Keratinocyte (primary cell): ENCODE results near the gene HSH2D. TPM values are rescaled to one million over a fixed set of nuclear protein-coding genes. Genes with fewer than 3 reads are reported as not detected.

ENCODE experiments used
- DNase-seq: peaks from one replicate; pipeline ENCODE4 v3.0.0-alpha.2; 2011; ENCODE audit warnings: low read depth, missing footprints, low spot score
- FAIRE-seq: peaks from 2 replicates; lab custom pipeline; 2011; peaks lifted over from hg19 to GRCh38; lab: Jason Lieb, UNC
- H2AFZ ChIP-seq: 2 replicates; pipeline ENCODE4 v1.6.0; 2012; ENCODE audit warnings: low read length, control low read depth, inconsistent platforms; ENCODE audit not compliant: control insufficient read depth
- H3K27ac ChIP-seq: 2 replicates; pipeline ENCODE4 v1.5.1; 2011; ENCODE audit warnings: low read length; ENCODE audit not compliant: control insufficient read depth, insufficient read depth
- H3K27me3 ChIP-seq: 3 replicates; pipeline ENCODE4 v1.6.0; 2011; ENCODE audit warnings: low read length; ENCODE audit not compliant: control insufficient read depth, insufficient read depth; ENCODE audit errors: extremely low read depth
- H3K36me3 ChIP-seq, 2 experiments: 2 replicates in 1 of 2; 3 replicates in 1 of 2; pipeline ENCODE4 v1.5.1; 2011; ENCODE audit warnings: low read length in 2 of 2, mild to moderate bottlenecking in 1 of 2; ENCODE audit not compliant: control insufficient read depth in 2 of 2, insufficient read depth in 2 of 2; ENCODE audit errors: extremely low read depth in 1 of 2
- H3K4me1 ChIP-seq: 3 replicates; pipeline ENCODE4 v1.5.1; 2011; ENCODE audit warnings: low read length; ENCODE audit not compliant: control insufficient read depth, insufficient read depth; ENCODE audit errors: extremely low read depth
- H3K4me2 ChIP-seq: 3 replicates; pipeline ENCODE4 v1.6.0; 2011; ENCODE audit warnings: low read depth, low read length; ENCODE audit not compliant: control insufficient read depth, insufficient read depth; ENCODE audit errors: extremely low read depth
- H3K4me3 ChIP-seq, 3 experiments: fragments of 200-600 bp in 1 of 3; sonication (generic) in 1 of 3; 2 replicates in 2 of 3; 3 replicates in 1 of 3; pipeline ENCODE4 v1.5.1; 2011 to 2016; ENCODE audit warnings: low read length in 3 of 3, mild to moderate bottlenecking in 3 of 3, control low read depth in 2 of 3, inconsistent platforms in 1 of 3, low read depth in 1 of 3, mixed read lengths in 1 of 3, mixed run types in 1 of 3, moderate library complexity in 1 of 3; ENCODE audit not compliant: control insufficient read depth in 2 of 3, insufficient read depth in 2 of 3; ENCODE audit errors: extremely low read depth in 1 of 3
- H3K79me2 ChIP-seq: 2 replicates; pipeline ENCODE4 v1.6.0; 2012; ENCODE audit warnings: low read length; ENCODE audit not compliant: control insufficient read depth, insufficient read depth
- H3K9ac ChIP-seq: 3 replicates; pipeline ENCODE4 v1.6.0; 2011; ENCODE audit warnings: low read length; ENCODE audit not compliant: control insufficient read depth, insufficient read depth; ENCODE audit errors: extremely low read depth
- H3K9me1 ChIP-seq: 3 replicates; pipeline ENCODE4 v1.6.0; 2011; ENCODE audit warnings: low read length; ENCODE audit not compliant: control insufficient read depth, insufficient read depth; ENCODE audit errors: extremely low read depth
- H3K9me3 ChIP-seq: 2 replicates; pipeline ENCODE4 v1.5.1; 2012; ENCODE audit warnings: low read depth, low read length; ENCODE audit not compliant: control insufficient read depth
- H4K20me1 ChIP-seq: 3 replicates; pipeline ENCODE4 v1.6.0; 2011; ENCODE audit warnings: low read length; ENCODE audit not compliant: control insufficient read depth, insufficient read depth; ENCODE audit errors: extremely low read depth
- EZH2 ChIP-seq: IDR thresholded peaks from one replicate; pipeline ENCODE4 v1.6.1; 2012; ENCODE audit warnings: inconsistent platforms, mild to moderate bottlenecking, low read length, moderate library complexity
- dilution Hi-C: fragments of 300-500 bp; cut with MboI; formaldehyde crosslinking; loops from one replicate; pipeline ENCODE4 v1.7.0; 2020; ENCODE audit warnings: low sequenced_read_pairs; ENCODE audit not compliant: extremely low pct_ligation_motif_present
- polyA plus RNA-seq, 5 experiments: library from polyadenylated mRNA; depleted of rRNA in 3 of 5; stranded (reverse) in 3 of 5; stranded (forward) in 1 of 5; unstranded in 1 of 5; fragments of >200 nt; gene quantifications; 1 replicate in 1 of 5; 2 replicates in 3 of 5; 3 replicates in 1 of 5; pipeline versions ENCODE4 v1.2.1 to v1.2.3, GENCODE V29; 2011 to 2012; ENCODE audit warnings: missing spikeins in 2 of 5, low read depth in 1 of 5, low replicate concordance in 1 of 5
- TF ChIP-seq, protein P1 (sequence below), 3 experiments: IDR thresholded peaks in 1 of 3; conservative IDR thresholded peaks in 1 of 3; optimal IDR thresholded peaks in 1 of 3; 2 replicates in 2 of 3; 3 replicates in 1 of 3; pipeline versions ENCODE3 to v1.5.1; 2011; ENCODE audit warnings: low read length in 3 of 3, mild to moderate bottlenecking in 3 of 3, moderate library complexity in 2 of 3, control low read depth in 1 of 3, inconsistent platforms in 1 of 3; ENCODE audit not compliant: insufficient read depth in 2 of 3; ENCODE audit errors: extremely low read depth in 1 of 3

Gene HSH2D
- polyA plus RNA-seq, 1 donor (not counting 4 experiments of a cell fraction or from before 2014, with no cell fraction given), result 1.1 TPM

GRCh38 chr19:16100524-16100923 is 43.0 kb upstream of the HSH2D start:
- Histone ChIP-seq H3K9ac (no peak overlapping the region), H3K27ac (no peak overlapping the region), H3K4me1 (no peaks in the 10 kb centered on the region), H3K27me3 (no peaks in the 10 kb centered on the region), H3K9me3 (no peaks in the 10 kb centered on the region), H3K4me3 (no peak overlapping the region), H3K79me2 (no peaks in the 10 kb centered on the region), H3K4me2 (no peak overlapping the region), H4K20me1 (peaks cover 3% of the 10 kb centered on the region), H3K9me1 (no peaks in the 10 kb centered on the region), H2AFZ (no peak overlapping the region), H3K36me3 (peaks cover 22 to 25% of the 10 kb centered on the region in 2 experiments)
- DNase-seq, result no peak
- dilution Hi-C loops, result no loop called here
- FAIRE-seq, result no peak
- TF ChIP-seq EZH2, result no peak
- TF ChIP-seq, protein P1, sequence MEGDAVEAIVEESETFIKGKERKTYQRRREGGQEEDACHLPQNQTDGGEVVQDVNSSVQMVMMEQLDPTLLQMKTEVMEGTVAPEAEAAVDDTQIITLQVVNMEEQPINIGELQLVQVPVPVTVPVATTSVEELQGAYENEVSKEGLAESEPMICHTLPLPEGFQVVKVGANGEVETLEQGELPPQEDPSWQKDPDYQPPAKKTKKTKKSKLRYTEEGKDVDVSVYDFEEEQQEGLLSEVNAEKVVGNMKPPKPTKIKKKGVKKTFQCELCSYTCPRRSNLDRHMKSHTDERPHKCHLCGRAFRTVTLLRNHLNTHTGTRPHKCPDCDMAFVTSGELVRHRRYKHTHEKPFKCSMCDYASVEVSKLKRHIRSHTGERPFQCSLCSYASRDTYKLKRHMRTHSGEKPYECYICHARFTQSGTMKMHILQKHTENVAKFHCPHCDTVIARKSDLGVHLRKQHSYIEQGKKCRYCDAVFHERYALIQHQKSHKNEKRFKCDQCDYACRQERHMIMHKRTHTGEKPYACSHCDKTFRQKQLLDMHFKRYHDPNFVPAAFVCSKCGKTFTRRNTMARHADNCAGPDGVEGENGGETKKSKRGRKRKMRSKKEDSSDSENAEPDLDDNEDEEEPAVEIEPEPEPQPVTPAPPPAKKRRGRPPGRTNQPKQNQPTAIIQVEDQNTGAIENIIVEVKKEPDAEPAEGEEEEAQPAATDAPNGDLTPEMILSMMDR (optimal IDR thresholded peaks at IDR 0.05 in 1 of 3, IDR thresholded peaks at IDR 0.05 in 1 of 3, conservative IDR thresholded peaks at IDR 0.05 in 1 of 3; ENCODE audit: extremely low read depth in 1 of 3, insufficient read depth in 2 of 3, low read length in 3 of 3), result no peak

DNA sequence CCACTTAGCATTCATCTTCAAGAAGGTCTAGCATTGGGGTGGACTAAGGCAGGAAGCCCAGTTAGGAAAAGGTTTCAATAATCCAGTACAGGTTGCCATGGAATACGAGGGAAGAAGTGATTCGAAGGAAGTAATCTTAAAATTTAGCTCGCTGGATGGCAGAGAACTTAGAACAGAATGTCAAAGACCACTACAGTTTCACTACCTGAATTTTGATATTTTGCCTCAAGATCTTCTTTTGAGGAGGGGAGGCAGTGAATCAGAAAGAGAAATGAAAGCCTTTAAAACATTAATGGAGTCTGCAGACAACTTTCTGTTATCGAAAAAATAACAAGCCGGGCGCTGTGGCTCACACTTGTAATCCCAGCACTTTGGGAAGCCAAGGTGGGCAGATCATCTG is 38.8 kb upstream of the HSH2D start:
- H3K9me1 ChIP-seq, result no peaks in the 10 kb centered on the region
- TF ChIP-seq EZH2, result no peak
- TF ChIP-seq, protein P1 (optimal IDR thresholded peaks at IDR 0.05 in 1 of 3, IDR thresholded peaks at IDR 0.05 in 1 of 3, conservative IDR thresholded peaks at IDR 0.05 in 1 of 3; ENCODE audit: extremely low read depth in 1 of 3, insufficient read depth in 2 of 3, low read length in 3 of 3), result no peak
- no peak overlapping the region for H2AFZ ChIP-seq
- no peaks in the 10 kb centered on the region for H3K4me1 ChIP-seq
- no peaks in the 10 kb centered on the region for H4K20me1 ChIP-seq
- no peak overlapping the region for H3K4me2 ChIP-seq
- peaks cover 6 to 9% of the 10 kb centered on the region in 2 experiments for H3K36me3 ChIP-seq
- DNase-seq, result no peak
- H3K9me3 ChIP-seq, result no peaks in the 10 kb centered on the region
- no peaks in the 10 kb centered on the region for H3K79me2 ChIP-seq
- H3K4me3 ChIP-seq, result no peak overlapping the region
- FAIRE-seq, result no peak
- dilution Hi-C loops, result no loop called here
- H3K27me3 ChIP-seq, result no peaks in the 10 kb centered on the region
- H3K27ac ChIP-seq, result no peak overlapping the region
- no peak overlapping the region for H3K9ac ChIP-seq
